IMR-90 (cell line): ENCODE measurements around the gene CEL. TPM values are rescaled to one million over a fixed set of nuclear protein-coding genes. Genes with fewer than 3 reads are reported as not detected.
A peak's percentile ranks its signal among the peaks of the same experiment; 100 is the strongest.
"Not testable (repeated sequence)": the region's sequence is repeated elsewhere in the genome, so short reads cannot be mapped to it uniquely, and the experiment has no call there.

Experiments
- ATAC-seq: fragments of 200-7000 bp; cut with Tn5 transposase; 2 replicates; pipeline ENCODE4 v1.9.1; 2020; ENCODE audit warnings: low read depth, mild to moderate bottlenecking, moderate library complexity
- BruUV-seq: library from RNA; stranded (reverse); fragments of 400-500 nt; replicated peaks from 2 replicates; lab custom pipeline; 2021; lab: Mats Ljungman, UMichigan
- CTCF ChIA-PET: fragments of 300-600 bp; formaldehyde crosslinking; extraction: SDS; loops from one replicate; lab custom pipeline; 2021; ENCODE audit warnings: antibody characterized with exemption; lab: Yijun Ruan, JAX
- POLR2A ChIA-PET: fragments of 300-600 bp; sonication (Branson Sonifier 250); formaldehyde crosslinking; loops from one replicate; lab custom pipeline; 2022; ENCODE audit warnings: antibody characterized with exemption; ENCODE audit not compliant: unreplicated experiment; lab: Charles Lee
- DNase-seq: peaks from one replicate; pipeline ENCODE4 v3.0.0; 2013
- H2AFZ ChIP-seq: replicated peaks from 2 replicates; pipeline ENCODE3; 2013; ENCODE audit warnings: low read length, mild to moderate bottlenecking; ENCODE audit not compliant: poor library complexity
- H2AK5ac ChIP-seq: 2 replicates; pipeline ENCODE4 v1.6.1; 2013; ENCODE audit warnings: low read depth, low read length, inconsistent platforms
- H2AK9ac ChIP-seq: replicated peaks from 2 replicates; pipeline ENCODE3; 2013; ENCODE audit warnings: mild to moderate bottlenecking, low read depth, low read length, moderate library complexity; ENCODE audit not compliant: poor library complexity
- H2BK120ac ChIP-seq: 2 replicates; pipeline ENCODE4 v1.6.1; 2013; ENCODE audit warnings: low read depth, low read length, inconsistent platforms
- H2BK15ac ChIP-seq: 3 replicates; pipeline ENCODE4 v1.6.1; 2013; ENCODE audit warnings: low read depth, low read length, inconsistent platforms
- H2BK20ac ChIP-seq: 2 replicates; pipeline ENCODE4 v1.6.1; 2013; ENCODE audit warnings: low read depth, mild to moderate bottlenecking, inconsistent platforms, low read length, moderate library complexity
- H2BK5ac ChIP-seq: 2 replicates; pipeline ENCODE4 v1.6.1; 2013; ENCODE audit warnings: mild to moderate bottlenecking, low read depth, low read length, inconsistent platforms; ENCODE audit not compliant: poor library complexity, severe bottlenecking
- H3K14ac ChIP-seq: replicated peaks from 2 replicates; pipeline ENCODE4 v1.6.1; 2013; ENCODE audit warnings: low read depth, low read length, inconsistent platforms
- H3K18ac ChIP-seq: 2 replicates; pipeline ENCODE4 v1.6.1; 2013; ENCODE audit warnings: low read depth, low read length, control low read depth
- H3K23ac ChIP-seq: 2 replicates; pipeline ENCODE4 v1.6.1; 2013; ENCODE audit warnings: low read depth, low read length, inconsistent platforms
- H3K27ac ChIP-seq: 2 replicates; pipeline ENCODE4 v1.5.1; 2013; ENCODE audit warnings: mild to moderate bottlenecking, control low read depth, low read length; ENCODE audit not compliant: insufficient read depth
- H3K27me3 ChIP-seq: 2 replicates; pipeline ENCODE4 v1.6.1; 2013; ENCODE audit warnings: low read length; ENCODE audit not compliant: control insufficient read depth, insufficient read depth
- H3K36me3 ChIP-seq: 2 replicates; pipeline ENCODE4 v1.6.1; 2013; ENCODE audit warnings: low read length, mixed read lengths; ENCODE audit not compliant: control insufficient read depth, insufficient read depth
- H3K4ac ChIP-seq: 2 replicates; pipeline ENCODE4 v1.6.1; 2013; ENCODE audit warnings: low read depth, low read length, inconsistent platforms
- H3K4me1 ChIP-seq: 2 replicates; pipeline ENCODE4 v1.6.1; 2013; ENCODE audit warnings: low read length, mixed read lengths; ENCODE audit not compliant: control insufficient read depth, insufficient read depth
- H3K4me2 ChIP-seq: 2 replicates; pipeline ENCODE4 v1.6.1; 2013; ENCODE audit warnings: low read depth, mild to moderate bottlenecking, control low read depth, low read length, moderate library complexity
- H3K4me3 ChIP-seq: 2 replicates; pipeline ENCODE4 v1.5.1; 2013; ENCODE audit warnings: low read depth, mild to moderate bottlenecking, control low read depth, low read length, moderate library complexity; ENCODE audit not compliant: insufficient read depth
- H3K56ac ChIP-seq: 2 replicates; pipeline ENCODE4 v1.6.1; 2013; ENCODE audit warnings: low read length, inconsistent platforms; ENCODE audit not compliant: insufficient read depth; ENCODE audit errors: extremely low read depth
- H3K79me1 ChIP-seq, 2 experiments: 2 replicates each; pipeline ENCODE4 v1.6.1; 2013; ENCODE audit warnings: low read length in 2 of 2, inconsistent platforms in 1 of 2, low read depth in 1 of 2
- H3K9ac ChIP-seq: 2 replicates; pipeline ENCODE4 v1.6.1; 2013; ENCODE audit warnings: low read depth, low read length, control low read depth
- H3K9me1 ChIP-seq: 2 replicates; pipeline ENCODE4 v1.6.1; 2013; ENCODE audit warnings: low read length, inconsistent platforms; ENCODE audit not compliant: insufficient read depth
- H3K9me3 ChIP-seq: 2 replicates; pipeline ENCODE4 v1.6.1; 2013; ENCODE audit warnings: low read length; ENCODE audit not compliant: control insufficient read depth, insufficient read depth
- H4K20me1 ChIP-seq: 2 replicates; pipeline ENCODE4 v1.6.1; 2013; ENCODE audit warnings: low read length, inconsistent platforms; ENCODE audit not compliant: insufficient read depth
- H4K5ac ChIP-seq: 2 replicates; pipeline ENCODE4 v1.6.1; 2013; ENCODE audit warnings: mild to moderate bottlenecking, low read depth, low read length, control low read depth
- H4K8ac ChIP-seq, 2 experiments: 2 replicates each; pipeline ENCODE4 v1.6.1; 2013; ENCODE audit warnings: low read depth in 2 of 2, low read length in 2 of 2, control low read depth in 1 of 2, inconsistent platforms in 1 of 2
- H4K91ac ChIP-seq: 2 replicates; pipeline ENCODE4 v1.6.1; 2013; ENCODE audit warnings: low read depth, low read length, inconsistent platforms; ENCODE audit not compliant: insufficient read depth
- WGBS, 2 experiments: methylation state at CpG; one replicate each; pipeline versions ENCODE4 v1.1.5 to v1.1.7; 2013; ENCODE audit warnings: missing lambda C conversion rate in 2 of 2; ENCODE audit not compliant: insufficient read length in 1 of 2; ENCODE audit errors: extremely low coverage in 2 of 2; 5-methylcytosine and 5-hydroxymethylcytosine counted together
- dilution Hi-C: fragments of 300-500 bp; cut with HindIII; formaldehyde crosslinking; loops from one replicate; pipeline ENCODE4 v1.14.3; 2018; ENCODE audit warnings: low sequenced_read_pairs; ENCODE audit not compliant: unreplicated experiment
- in situ Hi-C: fragments of 300-500 bp; cut with MboI; formaldehyde crosslinking; loops from 3 replicates; pipeline ENCODE4 v1.14.3; 2019; ENCODE audit warnings: low sequenced_read_pairs, inconsistent platforms, mixed read lengths
- intact Hi-C: fragments of 100-400 bp; cut with micrococcal nuclease; formaldehyde crosslinking; loops from 2 replicates; pipeline ENCODE4 v1.10.0; 2022
- polyA plus RNA-seq, 3 experiments: library from polyadenylated mRNA; depleted of rRNA; stranded (reverse); fragments of >200 nt; gene quantifications; 2 replicates each; pipeline ENCODE4 v1.2.3, GENCODE V29; 2012; ENCODE audit warnings: low replicate concordance in 1 of 3
- total RNA-seq: library from RNA; depleted of rRNA; stranded (reverse); fragments of >200 nt; gene quantifications from 2 replicates; pipeline ENCODE4 v1.2.3, GENCODE V29; 2012

CEL gene
- total and polyA plus RNA-seq, 2 of the 4 experiments (the other 2 are of a cell fraction) = under 0.01 to 0.75 TPM

- 54% methylated on average over 4 of the region's 12 CpGs; no CpG with 5 or more reads in 1 of the 2 experiments for WGBS, 2 experiments
- H3K4ac ChIP-seq, H2BK20ac ChIP-seq, in situ Hi-C loops, H3K9me3 ChIP-seq, H4K5ac ChIP-seq, H3K4me3 ChIP-seq, POLR2A ChIA-PET, H3K79me1 ChIP-seq, dilution Hi-C loops, H3K4me2 ChIP-seq, H4K8ac ChIP-seq, H3K23ac ChIP-seq, H3K9ac ChIP-seq, H2AFZ ChIP-seq, CTCF ChIA-PET, H3K4me1 ChIP-seq, H3K14ac ChIP-seq, intact Hi-C loops, H2AK5ac ChIP-seq, DNase-seq, H2BK120ac ChIP-seq, H3K56ac ChIP-seq, H4K91ac ChIP-seq, H3K9me1 ChIP-seq, ATAC-seq, BruUV-seq, H4K20me1 ChIP-seq, H3K36me3 ChIP-seq, H3K27ac ChIP-seq, H2BK15ac ChIP-seq, H2BK5ac ChIP-seq, H3K18ac ChIP-seq: not testable (repeated sequence)
- Histone ChIP-seq H3K27me3 (peaks cover 28% of the 10 kb centered on the region), H2AK9ac (peak overlapping the region; percentile 78)
Observed at GRCh38 chr9:133081957-133082644, 20.3 kb downstream of the CEL start.

GRCh38 chr9:133083688-133084087 is 21.9 kb downstream of the CEL start:
- not testable (repeated sequence) for ATAC-seq, BruUV-seq
- WGBS, 2 experiments = no CpG with 5 or more reads among the region's 9 CpGs

More at GRCh38 chr9:133083688-133084087, 21.9 kb downstream of the CEL start:
- H3K56ac ChIP-seq, H3K23ac ChIP-seq, H4K5ac ChIP-seq, H2BK5ac ChIP-seq, H3K27ac ChIP-seq, H3K9ac ChIP-seq, H2BK20ac ChIP-seq, H3K36me3 ChIP-seq, H4K8ac ChIP-seq, H3K14ac ChIP-seq, H3K4me2 ChIP-seq, CTCF ChIA-PET, H3K9me3 ChIP-seq, H3K4me3 ChIP-seq, H2BK120ac ChIP-seq, H2BK15ac ChIP-seq, H4K91ac ChIP-seq, POLR2A ChIA-PET, H2AK5ac ChIP-seq, H3K79me1 ChIP-seq, H4K20me1 ChIP-seq, dilution Hi-C loops, intact Hi-C loops, H2AFZ ChIP-seq, H2AK9ac ChIP-seq, in situ Hi-C loops, DNase-seq, H3K18ac ChIP-seq, H3K9me1 ChIP-seq, H3K4me1 ChIP-seq, H3K4ac ChIP-seq: not testable (repeated sequence)
- peaks cover 20% of the 10 kb centered on the region for H3K27me3 ChIP-seq
